ENCODE results near the gene LIMCH1.
"Not testable (repeated sequence)": the region's sequence is repeated elsewhere in the genome, so short reads cannot be mapped to it uniquely, and the experiment has no call there.

LIMCH1 gene

GRCh38 chr4:41646862-41647261 is 108.9 kb downstream of the LIMCH1 start:
- no peak for DNase-seq

DNA sequence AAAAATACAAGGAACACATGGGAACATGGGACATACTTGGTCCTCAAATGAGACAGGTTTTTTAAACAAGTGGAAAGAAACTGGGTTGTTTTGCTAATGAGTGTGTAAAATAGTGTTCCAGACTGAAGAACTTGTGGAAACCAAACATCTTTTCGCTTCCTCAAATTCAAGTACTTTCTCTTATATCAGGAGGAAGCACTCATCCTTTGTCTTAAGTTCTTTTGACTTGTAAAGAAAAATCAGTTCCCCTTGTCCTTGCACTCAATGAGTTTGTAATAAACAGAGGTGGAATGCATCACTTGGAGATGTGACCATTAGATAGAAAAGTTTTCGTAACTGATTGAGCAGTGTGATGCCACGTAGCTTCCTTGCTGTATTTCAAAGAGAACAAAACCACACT is 109.4 kb downstream of the LIMCH1 start:
- DNase-seq: no peak

DNA sequence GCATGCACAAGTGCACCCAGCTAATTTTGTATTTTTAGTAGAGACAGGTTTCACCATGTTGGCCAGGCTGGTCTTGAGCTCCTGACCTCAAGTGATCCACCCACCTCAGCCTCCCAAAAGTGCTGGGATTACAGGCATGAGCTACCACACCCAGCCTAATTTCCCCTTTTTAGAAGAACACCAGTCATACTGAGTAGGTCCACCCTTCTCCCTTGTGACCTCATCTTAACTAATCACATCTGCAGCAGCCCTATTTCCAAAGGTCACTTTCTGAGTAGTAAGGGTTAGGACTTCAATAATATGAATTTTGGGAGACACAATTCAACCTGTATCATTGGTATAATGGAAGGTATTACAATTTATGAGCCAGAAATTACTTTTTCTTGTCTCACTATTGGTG is 113.2 kb downstream of the LIMCH1 start:
- not testable (repeated sequence) for DNase-seq

GRCh38 chr4:41652971-41653370 is 115.0 kb downstream of the LIMCH1 start:
- DNase-seq: no peak

GRCh38 chr4:41653523-41653922 is 115.6 kb downstream of the LIMCH1 start:
- DNase-seq: no peak

DNA sequence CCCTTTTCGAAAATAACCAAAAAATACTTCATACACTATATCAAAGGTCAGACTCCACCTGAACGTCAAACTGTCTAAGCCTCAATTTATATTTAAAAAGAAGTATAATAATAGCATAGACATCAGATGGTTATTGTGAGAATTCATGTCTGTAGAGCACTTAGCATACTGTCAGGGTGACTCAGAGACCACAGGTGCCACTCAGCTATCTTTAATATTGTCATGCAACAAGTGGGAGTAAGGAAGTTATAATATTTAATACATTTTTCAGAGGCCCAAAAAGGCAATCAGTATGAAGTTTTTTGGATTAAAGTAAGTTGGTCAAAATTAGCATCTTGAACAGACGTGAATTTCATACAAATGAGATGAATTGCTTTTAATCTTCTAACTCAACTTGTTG is 117.2 kb downstream of the LIMCH1 start:
- no peak for DNase-seq

DNA sequence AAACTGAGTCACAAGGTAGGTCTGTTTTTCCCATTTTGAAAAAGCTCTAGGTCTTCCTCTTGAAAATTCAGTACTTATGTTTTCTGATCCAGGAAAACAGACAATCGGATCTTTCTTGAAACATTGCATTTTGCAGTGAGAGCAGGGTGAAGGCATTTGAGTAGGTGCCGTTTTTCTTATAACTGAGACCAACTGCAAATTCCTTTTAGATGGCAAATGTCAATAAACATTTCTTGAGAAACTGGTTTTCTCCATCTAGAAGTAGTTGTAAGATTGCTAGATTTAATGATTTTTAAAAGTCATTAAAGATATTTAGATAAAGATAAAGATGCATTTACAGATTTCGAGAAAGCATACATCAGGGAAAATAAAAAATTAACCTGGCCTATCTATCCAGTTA is 118.1 kb downstream of the LIMCH1 start:
- DNase-seq: no peak

GRCh38 chr4:41656572-41657520 is 118.9 kb downstream of the LIMCH1 start:
- DNase-seq: no peak

DNA sequence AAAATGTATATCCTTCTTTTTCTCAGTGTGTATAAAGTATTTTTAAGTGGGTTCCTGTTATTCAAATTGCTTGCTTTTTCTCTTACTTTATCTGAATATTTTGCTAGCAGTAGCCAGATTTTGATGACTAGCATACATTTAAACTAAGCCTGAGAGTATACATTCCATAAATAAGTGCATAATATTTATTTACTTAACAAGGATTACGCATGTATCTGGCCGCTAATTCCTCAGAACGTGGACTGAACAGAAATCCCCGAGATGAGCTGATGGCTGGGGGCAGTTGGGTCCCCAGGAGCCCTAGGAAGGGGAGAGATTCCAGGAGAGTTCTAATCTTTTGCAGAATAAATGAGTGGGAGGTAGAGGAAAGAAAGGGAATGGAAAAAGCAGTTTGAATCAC is 119.6 kb downstream of the LIMCH1 start:
- no peak for DNase-seq

DNA sequence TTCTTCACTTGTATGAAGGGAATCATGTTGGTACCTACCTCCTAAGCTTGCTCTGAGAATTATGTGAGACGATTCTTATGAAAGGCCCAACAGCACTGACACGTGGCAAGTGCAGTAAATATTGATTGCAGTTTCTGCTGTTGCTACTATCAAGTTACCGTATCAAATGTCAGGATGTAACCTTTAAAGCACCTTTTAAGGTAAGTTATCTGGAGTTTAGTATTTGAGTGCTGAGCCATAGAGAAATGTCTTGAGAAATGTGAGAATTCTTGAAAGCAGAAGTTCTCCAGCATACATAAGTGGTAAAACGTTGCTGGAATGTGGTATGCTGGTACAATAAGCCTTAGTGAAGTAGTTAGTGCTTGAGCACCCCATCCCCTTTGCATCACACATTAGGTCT is 120.2 kb downstream of the LIMCH1 start:
- DNase-seq: no peak

GRCh38 chr4:41660352-41660751 is 122.4 kb downstream of the LIMCH1 start:
- no peak for DNase-seq

DNA sequence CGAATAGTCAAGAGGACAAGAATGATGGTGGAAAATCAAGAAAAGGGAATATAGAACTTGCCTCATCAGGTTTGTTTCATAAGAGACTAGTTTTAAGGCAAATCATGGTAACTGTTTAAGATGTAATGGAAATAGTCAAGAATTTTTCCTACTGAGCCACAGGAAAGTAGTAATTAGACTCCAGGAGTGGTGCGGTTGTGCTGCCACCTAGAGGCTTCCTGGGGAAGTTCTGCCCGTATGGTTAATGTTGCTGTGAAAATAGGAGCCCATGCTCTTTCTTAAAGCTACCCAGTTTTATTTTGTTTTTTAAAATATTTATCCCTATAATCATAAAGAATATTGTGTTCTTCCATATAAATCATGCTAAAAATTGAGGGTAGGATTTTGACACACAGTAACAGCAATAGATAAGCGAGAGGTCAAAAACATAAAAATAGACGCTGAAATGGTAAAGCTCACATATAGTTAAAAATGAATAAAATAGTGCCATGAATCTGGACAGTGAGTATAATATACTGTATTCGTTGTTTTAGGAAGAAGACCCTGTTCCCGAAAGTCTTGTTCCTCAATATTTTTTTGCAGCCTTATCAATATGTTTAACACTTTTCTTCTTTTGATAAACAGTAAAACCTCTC is 123.6 kb downstream of the LIMCH1 start:
- no peak for DNase-seq

DNA sequence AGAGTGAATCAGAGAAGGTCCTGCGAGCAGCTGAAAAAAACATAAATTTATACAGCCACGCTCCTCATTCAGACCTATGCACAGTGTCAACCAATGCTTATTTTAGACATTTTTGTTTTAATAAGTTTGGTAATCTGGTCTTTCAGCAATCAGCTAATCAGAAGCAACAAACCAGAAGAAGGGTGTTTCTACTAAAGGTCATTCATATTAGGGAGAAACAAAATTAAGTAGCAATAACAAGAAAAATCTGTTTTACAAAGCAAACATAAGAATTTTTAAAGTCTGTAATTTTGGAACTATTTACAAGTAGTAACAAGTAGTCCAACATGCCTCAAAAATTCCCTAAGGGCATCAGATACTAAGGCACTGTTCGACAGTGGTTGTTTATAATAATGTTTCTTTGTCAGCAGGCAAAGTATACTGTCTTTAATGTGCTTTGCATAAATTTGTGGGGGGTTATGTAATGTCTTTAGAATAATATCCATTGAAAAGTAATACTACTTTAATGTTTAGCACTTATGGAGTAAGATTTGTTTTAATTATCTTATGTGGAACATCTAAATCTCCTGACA is 127.8 kb downstream of the LIMCH1 start:
- DNase-seq: no peak

- DNase-seq: no peak
Observed at GRCh38 chr4:41668024-41668423, 130.1 kb downstream of the LIMCH1 start.

DNA sequence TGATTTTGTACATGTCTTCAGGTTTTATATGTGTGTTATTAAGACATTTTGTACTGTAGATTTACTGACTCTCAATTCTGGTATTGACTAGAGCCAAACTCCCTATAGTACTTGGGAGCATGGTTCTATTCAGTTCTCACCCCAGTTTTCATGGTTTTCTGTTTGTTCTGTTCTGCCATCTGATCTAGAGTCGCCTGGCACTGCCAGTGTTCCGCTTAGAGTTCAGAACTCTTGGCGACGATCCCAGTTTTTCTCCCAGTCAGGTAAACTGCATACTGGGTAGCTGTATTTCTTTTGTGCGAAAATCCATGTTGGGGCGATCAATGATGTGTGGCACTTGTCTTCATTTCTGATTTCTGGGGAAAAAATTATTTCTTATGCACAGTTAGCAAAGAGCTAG is 132.6 kb downstream of the LIMCH1 start:
- DNase-seq: no peak

DNA sequence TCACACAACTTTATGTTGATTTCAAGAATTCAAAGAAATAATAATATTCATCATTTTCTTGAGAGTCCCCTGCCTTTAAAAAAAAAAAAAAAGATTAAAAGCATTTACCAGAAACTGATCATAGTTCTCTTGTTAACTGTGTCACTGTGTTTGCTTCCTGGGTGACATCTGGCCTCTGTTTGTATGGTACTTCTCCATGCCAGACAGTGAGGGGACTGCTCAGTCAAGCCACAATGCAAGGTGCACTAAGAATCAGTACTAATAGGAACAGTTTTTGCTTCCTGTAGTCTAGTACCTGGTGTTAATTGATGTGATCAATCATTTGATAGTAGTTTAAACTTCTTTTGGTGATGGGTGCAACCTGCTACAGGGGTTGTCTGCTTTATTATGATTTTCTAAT is 133.0 kb downstream of the LIMCH1 start:
- DNase-seq: no peak

- no peak for DNase-seq
Observed at GRCh38 chr4:41678086-41678816, 140.3 kb downstream of the LIMCH1 start.

DNA sequence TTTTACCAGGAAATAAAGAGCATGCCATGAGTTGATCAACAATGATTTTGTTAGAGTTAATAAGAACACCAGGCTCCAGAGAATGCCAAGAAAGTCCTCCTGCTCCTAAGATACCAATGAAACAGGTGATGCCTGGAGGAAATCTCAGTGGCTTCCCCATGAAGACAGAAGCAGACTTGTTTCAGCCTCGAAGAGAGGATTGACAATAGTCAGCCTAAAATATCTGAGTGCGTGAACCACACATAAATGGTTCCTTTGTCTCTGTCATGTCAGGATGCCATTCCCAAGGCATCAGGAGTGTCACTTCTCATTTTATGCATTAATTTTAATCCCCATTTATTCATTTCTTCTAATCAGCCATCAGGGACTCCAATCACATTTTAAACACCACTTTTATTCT is 141.0 kb downstream of the LIMCH1 start:
- DNase-seq: no peak

DNA sequence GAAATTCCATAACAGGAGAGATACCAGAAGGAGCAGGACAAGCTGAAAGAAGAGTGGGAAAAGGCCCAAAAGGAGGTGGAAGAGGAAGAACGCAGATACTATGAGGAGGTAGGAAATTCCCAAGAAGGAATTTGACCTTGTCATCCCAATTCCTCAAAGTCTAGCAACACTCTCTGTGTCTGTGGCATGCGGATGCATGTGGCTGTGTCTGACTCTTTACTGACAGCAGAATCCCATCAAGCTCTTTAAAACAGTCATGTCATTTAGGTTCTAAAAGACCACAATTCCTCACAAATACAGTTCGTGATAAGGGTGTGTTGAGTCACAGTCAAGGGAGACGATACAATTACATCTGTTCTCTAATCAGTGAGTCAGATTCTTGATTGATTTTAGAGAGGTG is 142.0 kb downstream of the LIMCH1 start:
- DNase-seq: no peak

DNA sequence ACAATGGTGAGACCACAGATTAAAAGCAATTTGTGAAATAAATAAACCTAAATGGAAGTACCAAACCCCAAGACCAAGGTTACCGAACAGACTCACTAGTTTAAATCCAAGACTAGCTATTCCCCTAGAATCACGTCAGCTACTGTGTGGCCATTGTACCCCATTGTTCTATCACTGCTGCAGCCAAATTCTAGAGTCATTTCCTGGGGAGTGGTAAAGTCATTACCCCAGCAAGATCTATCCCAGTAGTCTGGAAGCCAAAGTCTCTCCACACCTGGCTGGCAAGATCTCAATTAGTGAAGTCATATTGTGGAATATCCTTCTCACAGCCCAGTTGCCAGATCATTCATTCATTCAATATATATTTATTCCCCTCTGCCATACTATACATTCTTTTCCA is 143.1 kb downstream of the LIMCH1 start:
- DNase-seq: no peak

- DNase-seq: no peak
Observed at GRCh38 chr4:41683326-41683725, 145.4 kb downstream of the LIMCH1 start.

GRCh38 chr4:41686893-41687292 is 148.9 kb downstream of the LIMCH1 start:
- DNase-seq: no peak

DNA sequence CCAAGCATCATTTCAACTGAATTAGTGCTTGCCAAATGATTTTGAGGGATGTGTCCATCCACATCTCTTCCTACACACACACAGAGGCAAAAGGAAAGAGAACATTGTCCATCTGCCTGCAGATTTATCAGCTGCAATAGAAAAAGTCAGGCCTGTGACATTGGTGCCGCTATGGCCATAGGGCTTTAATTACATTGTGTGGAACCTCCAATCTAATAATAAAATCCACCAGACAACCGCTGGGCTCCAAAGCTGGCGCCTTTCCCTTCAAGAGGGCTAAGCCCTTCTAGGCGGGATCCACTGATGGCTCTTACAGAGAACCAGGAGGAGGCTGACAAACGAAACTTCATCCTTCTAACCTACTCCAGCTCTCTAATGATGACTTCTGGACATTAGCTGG is 150.0 kb downstream of the LIMCH1 start:
- no peak for DNase-seq

Measured in activated gamma-delta T cell (primary cell).